HL-60 (cell line): ENCODE data around the gene MED9.

ENCODE experiments used
- CTCF ChIP-seq: IDR thresholded peaks from one replicate; pipeline ENCODE4 v1.5.1; 2011; ENCODE audit warnings: low read length, control low read depth, inconsistent platforms; ENCODE audit not compliant: insufficient read depth
- SPI1 ChIP-seq: IDR thresholded peaks from 2 replicates; pipeline ENCODE4 v1.6.1; 2012; ENCODE audit warnings: low read depth, mild to moderate bottlenecking, borderline replicate concordance

GRCh38 chr17:17509601-17510425 lies 33.0 kb downstream of the MED9 start:
- TF ChIP-seq CTCF = no peak
- no peak for TF ChIP-seq SPI1
